ENCODE measurements around the gene CD300H.
"Not testable (repeated sequence)": the region's sequence is repeated elsewhere in the genome, so short reads cannot be mapped to it uniquely, and the experiment has no call there.

CD300H gene

GRCh38 chr17:74584292-74585060 is 17.2 kb upstream of the CD300H start:
- DNase-seq (ENCODE audit: low read depth, low spot score) = no peak

GRCh38 chr17:74582633-74583032 is 15.3 kb upstream of the CD300H start:
- DNase-seq (ENCODE audit: low read depth, low spot score) = no peak

DNA sequence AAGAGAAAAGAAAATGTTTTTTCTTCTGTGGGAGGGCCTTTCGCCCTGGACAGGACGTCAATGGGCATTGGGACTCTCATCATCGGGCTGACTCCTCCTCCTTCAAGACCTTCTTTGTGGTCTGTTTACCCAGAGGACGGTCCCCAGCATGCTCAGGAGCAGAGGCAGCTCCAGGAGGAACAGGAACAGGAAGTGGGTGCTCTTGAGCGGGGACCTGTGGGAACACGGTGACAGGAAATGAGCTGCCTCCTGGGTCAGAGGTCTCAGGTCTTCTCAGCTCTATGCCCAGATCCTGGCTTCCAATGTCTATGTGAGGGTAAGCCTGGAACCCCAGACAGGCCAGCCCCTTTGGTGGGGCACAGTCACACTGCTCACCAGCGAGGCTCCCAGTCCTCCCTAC is 12.6 kb upstream of the CD300H start:
- no peak for DNase-seq (ENCODE audit: low read depth, low spot score)

- DNase-seq (ENCODE audit: low read depth, low spot score) = no peak
Measured at GRCh38 chr17:74578979-74579378, 11.7 kb upstream of the CD300H start.

GRCh38 chr17:74574489-74575142 is 7.3 kb upstream of the CD300H start:
- DNase-seq (ENCODE audit: low read depth, low spot score) = no peak

DNA sequence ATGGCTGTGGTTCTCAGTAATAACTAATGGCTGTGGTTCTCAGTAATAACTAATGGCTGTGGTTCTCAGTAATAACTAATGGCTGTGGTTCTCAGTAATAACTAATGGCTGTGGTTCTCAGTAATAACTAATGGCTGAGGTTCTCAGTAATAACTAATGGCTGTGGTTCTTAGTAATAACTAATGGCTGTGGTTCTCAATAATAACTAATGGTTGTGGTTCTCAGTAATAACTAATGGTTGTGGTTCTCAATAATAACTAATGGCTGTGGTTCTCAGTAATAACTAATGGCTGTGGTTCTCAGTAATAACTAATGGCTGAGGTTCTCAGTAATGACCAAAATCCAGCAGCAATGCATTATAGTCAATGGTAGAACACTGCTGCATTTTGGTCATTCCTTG is 6.3 kb upstream of the CD300H start:
- not testable (repeated sequence) for DNase-seq (ENCODE audit: low read depth, low spot score)

DNA sequence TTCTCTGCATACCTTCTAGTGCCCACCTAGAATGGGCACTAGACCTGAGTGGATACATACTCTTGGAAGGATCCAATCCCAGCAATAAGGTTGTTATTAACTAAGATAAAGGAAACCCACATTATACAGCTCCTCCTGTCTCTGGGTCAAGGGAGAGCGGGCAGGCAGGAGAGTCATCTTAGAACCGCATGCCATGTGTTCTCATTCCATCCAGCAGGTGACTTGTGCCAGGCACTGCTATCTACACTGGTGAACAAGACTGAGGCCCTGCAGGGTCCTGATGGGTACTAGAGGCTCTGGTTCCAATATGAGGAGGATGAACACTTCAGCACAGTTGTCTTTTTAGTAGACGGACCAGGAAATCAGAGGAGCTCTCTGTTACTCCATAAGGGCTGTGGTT is 5.9 kb upstream of the CD300H start:
- no peak for DNase-seq (ENCODE audit: low read depth, low spot score)

GRCh38 chr17:74571621-74572270 is 4.4 kb upstream of the CD300H start:
- no peak for DNase-seq (ENCODE audit: low read depth, low spot score)

GRCh38 chr17:74569020-74570003 is 2.0 kb upstream of the CD300H start:
- DNase-seq (ENCODE audit: low read depth, low spot score) = no peak

DNA sequence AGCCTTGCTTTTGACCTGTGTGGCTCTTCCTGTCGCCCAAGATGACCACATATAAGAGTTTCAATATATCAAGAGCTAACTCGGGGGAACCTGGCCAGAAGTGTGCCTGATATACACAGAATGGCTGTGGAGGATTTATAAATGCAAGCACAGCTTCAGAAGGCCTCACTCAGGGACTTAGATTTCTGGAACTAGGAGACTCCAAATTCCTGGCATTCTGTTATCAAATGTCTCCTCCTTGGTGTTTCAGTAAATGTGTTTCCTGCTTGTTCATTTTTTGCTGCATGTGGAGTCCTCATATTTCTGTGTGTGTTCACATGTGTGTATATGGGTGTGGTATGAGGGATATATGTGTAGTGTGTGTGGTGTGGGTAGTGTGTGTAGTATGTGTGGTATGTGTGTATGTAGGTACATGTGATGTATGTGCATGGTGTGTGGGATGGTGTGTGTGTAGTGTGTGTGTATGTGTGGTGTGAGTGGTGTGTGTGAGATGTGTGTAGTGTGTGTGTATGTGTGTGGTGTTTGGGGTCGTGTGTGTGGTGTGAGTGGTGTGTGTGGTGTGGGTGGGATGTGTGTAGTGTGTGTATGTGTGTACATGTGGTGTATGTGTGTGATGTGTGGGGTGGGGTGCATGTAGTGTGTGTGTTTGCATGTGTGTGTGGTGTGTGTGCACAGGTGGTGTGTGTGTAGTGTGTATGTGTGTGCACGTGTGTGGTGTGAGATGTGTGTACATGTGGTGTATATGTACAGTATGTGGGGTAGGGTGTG is 981 bp upstream of the CD300H start:
- no peak for DNase-seq (ENCODE audit: low read depth, low spot score)

DNA sequence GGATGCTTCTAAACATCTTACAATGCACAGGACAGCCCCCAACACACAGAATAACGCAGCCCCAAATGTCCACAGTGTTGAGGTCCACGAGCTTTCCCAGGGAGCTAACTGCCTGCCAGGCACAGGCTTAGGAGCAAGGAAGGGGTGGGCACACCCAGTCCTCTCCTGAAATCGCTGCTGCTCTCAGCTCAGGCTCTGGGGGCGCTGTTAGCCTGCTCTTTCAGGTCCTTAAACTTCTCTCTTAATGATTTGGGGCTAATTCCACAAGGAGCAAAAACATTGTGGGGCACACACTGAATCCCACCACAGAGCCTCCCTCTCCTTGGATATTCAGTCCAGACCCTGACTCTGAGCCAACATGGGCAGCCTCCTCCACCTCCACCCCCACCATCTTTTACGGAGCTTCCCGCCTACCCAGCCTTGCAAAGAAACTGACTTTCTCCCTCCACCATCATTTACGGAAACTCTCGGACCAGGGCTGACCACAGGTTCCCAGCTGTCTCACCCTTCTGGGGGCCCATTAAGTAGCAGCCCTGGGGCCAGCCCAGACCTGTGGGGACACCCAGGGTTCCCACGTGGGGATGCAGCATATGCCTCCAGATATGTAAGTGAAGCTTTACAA is 1.1 kb downstream of the CD300H start:
- peak; percentile 50 for DNase-seq (ENCODE audit: low read depth, low spot score)

- no peak for DNase-seq (ENCODE audit: low read depth, low spot score)
Measured at GRCh38 chr17:74565126-74565525, 2.2 kb downstream of the CD300H start.

- DNase-seq (ENCODE audit: low read depth, low spot score) = no peak
Measured at GRCh38 chr17:74563358-74563757, 4.0 kb downstream of the CD300H start.

DNA sequence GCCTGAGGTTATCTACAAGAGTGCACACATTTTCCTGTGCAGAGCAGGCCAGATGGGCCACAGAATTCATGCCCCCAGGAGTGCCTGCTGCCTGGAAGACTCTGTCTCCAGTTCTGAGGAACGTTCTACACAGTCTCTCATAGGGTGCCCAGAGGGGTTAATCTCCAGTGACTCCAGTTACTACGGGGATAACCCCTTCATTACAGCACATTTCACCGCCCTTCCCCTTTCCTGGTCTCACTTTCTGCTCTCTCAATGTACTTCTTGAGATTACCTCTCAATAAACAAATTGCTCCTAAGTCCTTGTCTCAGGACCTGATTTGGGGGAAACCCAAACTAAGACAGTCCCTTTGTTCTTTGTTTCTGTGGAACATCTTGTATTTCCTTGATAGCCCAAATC is 5.7 kb downstream of the CD300H start:
- no peak for DNase-seq (ENCODE audit: low read depth, low spot score)

GRCh38 chr17:74558882-74559519 is 8.3 kb downstream of the CD300H start:
- DNase-seq (ENCODE audit: low read depth, low spot score) = no peak

DNA sequence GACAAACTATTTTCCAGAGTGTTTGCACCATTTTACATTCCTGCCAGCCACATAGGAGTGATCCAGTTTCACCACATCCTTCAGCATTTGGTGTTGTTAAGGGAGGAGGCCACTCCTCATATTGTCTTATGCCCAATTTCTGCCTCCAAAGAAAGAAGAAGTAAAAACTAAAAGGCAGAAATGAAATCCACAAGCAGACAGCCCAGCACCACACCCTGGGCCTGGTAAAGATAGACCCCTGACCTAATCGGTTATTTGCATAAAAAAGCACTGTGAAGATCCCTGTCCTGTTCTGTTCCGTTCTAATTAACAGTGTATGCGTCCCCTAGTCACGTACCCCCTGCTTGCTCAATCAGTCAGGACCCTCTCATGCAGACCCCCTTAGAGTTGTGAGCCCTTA is 8.9 kb downstream of the CD300H start:
- not testable (repeated sequence) for DNase-seq (ENCODE audit: low read depth, low spot score)

- DNase-seq (ENCODE audit: low read depth, low spot score) = no peak
Measured at GRCh38 chr17:74555427-74555940, 11.8 kb downstream of the CD300H start.

DNA sequence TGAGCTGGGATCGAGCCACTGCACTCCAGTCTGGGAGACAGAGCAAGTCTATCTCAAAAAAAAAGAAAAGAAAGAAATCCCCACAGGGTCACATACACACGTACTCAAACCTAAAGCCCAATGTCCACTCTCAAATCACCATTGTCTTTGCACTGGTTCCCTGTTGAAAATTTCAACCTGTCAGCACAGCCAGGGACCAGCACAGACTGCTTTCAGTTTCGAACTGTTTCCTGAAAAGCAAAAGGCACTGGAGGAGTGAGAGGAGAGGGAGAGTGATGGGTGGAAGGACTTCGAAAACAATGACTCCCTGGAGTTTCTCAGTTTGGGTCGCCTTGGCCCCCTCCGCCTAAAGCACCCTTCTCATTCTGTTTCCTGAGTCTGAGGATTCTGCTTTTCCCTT is 12.4 kb downstream of the CD300H start:
- DNase-seq (ENCODE audit: low read depth, low spot score) = no peak

DNA sequence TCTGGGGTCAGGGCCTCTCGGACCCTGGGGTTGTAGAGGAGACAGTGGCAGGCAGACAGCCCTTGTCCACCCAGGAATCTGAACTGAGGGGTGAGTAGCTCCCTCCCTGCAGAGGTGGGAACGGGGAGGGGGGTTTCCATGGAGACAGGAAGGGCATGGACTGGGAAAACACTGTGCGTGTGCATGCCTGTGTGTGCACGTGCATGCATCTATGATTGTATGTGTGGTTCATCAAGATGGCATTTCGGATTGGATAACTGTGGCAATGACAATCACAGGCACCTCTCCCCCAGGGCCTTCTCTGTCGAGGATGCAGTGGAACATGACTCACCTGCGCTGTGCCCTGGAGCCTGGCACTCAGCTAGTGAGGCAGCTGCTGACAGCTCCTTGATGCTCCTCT is 15.3 kb downstream of the CD300H start:
- DNase-seq (ENCODE audit: low read depth, low spot score) = no peak

DNA sequence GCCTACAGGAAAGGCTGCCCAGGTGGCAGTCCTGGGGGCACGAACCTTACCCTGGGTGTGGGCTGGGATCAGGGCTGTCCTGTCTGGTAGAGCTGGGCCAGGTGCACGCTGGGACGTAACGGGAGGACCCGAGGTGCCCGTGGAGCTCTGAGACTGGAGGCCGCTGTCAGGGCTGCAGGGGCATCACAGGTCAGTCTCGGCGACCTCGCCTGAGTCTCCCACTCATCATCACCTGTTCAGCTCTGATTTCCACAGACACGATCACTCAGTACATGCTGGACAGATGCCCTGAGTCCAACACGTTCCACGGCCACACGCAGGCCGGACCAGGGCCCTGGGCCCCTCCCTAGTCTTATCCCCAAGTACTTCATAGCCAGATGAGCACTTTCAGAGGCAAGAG is 16.7 kb downstream of the CD300H start:
- DNase-seq (ENCODE audit: low read depth, low spot score) = no peak

All from iPS DF 19.7 (cell line).